ENCODE data around the gene THSD1. TPM values are rescaled to one million over a fixed set of nuclear protein-coding genes. Genes with fewer than 3 reads are reported as not detected.
"Not testable (repeated sequence)": the region's sequence is repeated elsewhere in the genome, so short reads cannot be mapped to it uniquely, and the experiment has no call there.

Gene THSD1
- total RNA-seq, 1 experiment from 2014 or later, result 0.11 TPM

DNA sequence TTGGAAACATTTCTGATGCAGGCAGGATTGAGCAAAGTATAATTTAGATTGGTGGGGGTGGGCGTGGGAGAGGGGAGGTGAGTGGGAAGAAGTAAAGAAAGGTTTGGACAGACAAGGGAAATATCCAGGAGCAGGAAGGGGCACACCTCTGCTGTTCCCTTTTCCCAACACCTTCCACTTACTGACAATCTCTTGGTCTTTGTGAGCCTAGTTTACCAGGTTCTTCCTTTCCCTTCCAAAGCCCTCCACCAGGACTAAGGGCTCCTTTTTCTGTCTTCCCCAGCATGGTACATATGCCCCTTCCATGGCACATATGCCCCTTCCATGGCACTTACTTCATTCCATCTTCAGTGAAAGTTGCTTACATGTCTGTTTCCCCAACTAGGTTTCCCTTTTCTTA is 6.2 kb upstream of the THSD1 start:
- no peaks in the 10 kb centered on the region for H3K9me3 ChIP-seq
- Mint-ChIP-seq H3K36me3 (ENCODE audit: insufficient read depth, unreplicated experiment) (peaks cover 7% of the 10 kb centered on the region), H3K27ac (ENCODE audit: unreplicated experiment) (no peak overlapping the region), H3K27me3 (ENCODE audit: insufficient read depth, unreplicated experiment) (no peaks in the 10 kb centered on the region), H3K4me3 (ENCODE audit: unreplicated experiment) (no peak overlapping the region), H3K4me1 (ENCODE audit: low read depth, unreplicated experiment) (no peaks in the 10 kb centered on the region), H3K9me3 (ENCODE audit: unreplicated experiment) (no peaks in the 10 kb centered on the region)
- H3K36me3 ChIP-seq (ENCODE audit: control insufficient read depth, insufficient read depth, low read length), result peaks cover 4% of the 10 kb centered on the region; the same call in 1 of the 2 replicates
- no peak overlapping the region for H3K4me3 ChIP-seq (ENCODE audit: low read depth, low read length)
- DNase-seq, result no peak
- CTCF ChIA-PET, result no interaction called here
- intact Hi-C loops (cut with micrococcal nuclease; ENCODE audit: unreplicated experiment), result no loop called here
- H3K4me1 ChIP-seq, result no peaks in the 10 kb centered on the region
- POLR2A ChIA-PET, result no interaction called here
- no peaks in the 10 kb centered on the region for H3K27me3 ChIP-seq (replicated peaks; ENCODE audit: control insufficient read depth, insufficient read depth, low read length)
- TF ChIP-seq, protein P1, sequence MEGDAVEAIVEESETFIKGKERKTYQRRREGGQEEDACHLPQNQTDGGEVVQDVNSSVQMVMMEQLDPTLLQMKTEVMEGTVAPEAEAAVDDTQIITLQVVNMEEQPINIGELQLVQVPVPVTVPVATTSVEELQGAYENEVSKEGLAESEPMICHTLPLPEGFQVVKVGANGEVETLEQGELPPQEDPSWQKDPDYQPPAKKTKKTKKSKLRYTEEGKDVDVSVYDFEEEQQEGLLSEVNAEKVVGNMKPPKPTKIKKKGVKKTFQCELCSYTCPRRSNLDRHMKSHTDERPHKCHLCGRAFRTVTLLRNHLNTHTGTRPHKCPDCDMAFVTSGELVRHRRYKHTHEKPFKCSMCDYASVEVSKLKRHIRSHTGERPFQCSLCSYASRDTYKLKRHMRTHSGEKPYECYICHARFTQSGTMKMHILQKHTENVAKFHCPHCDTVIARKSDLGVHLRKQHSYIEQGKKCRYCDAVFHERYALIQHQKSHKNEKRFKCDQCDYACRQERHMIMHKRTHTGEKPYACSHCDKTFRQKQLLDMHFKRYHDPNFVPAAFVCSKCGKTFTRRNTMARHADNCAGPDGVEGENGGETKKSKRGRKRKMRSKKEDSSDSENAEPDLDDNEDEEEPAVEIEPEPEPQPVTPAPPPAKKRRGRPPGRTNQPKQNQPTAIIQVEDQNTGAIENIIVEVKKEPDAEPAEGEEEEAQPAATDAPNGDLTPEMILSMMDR (IDR thresholded peaks at IDR 0.05; ENCODE audit: insufficient read depth in 1 of 2, low read depth in 1 of 2, low read length in 1 of 2, severe bottlenecking in 1 of 2, unreplicated experiment in 1 of 2), result no peak
- no TSS peak for BruUV-seq (replicated peaks)

DNA sequence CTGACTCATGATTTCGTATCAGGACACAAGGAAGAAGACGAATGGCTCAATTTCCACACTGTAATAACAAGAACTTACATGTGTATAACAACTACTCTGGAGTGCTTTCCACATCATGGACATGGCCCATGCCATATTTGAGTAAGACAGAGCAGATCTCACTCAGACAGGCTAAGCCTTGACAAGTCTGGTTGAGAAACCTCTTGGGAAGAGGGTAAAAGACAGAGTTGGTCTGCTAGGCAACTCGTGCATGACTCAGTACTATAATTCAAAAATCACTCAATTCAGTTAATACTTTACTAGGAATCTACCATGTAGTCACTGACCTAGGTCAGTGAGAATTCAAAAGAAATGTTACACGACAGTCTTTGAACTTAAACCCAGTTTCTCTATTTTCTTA is 5.7 kb upstream of the THSD1 start:
- Mint-ChIP-seq H3K9me3 (ENCODE audit: unreplicated experiment) (no peaks in the 10 kb centered on the region), H3K36me3 (ENCODE audit: insufficient read depth, unreplicated experiment) (peaks cover 7% of the 10 kb centered on the region), H3K27ac (ENCODE audit: unreplicated experiment) (no peak overlapping the region), H3K27me3 (ENCODE audit: insufficient read depth, unreplicated experiment) (no peaks in the 10 kb centered on the region), H3K4me3 (ENCODE audit: unreplicated experiment) (no peak overlapping the region), H3K4me1 (ENCODE audit: low read depth, unreplicated experiment) (no peaks in the 10 kb centered on the region)
- Histone ChIP-seq H3K4me1 (no peaks in the 10 kb centered on the region), H3K36me3 (ENCODE audit: control insufficient read depth, insufficient read depth, low read length) (peaks cover 4% of the 10 kb centered on the region; the same call in 1 of the 2 replicates), H3K9me3 (no peaks in the 10 kb centered on the region), H3K27me3 (replicated peaks; ENCODE audit: control insufficient read depth, insufficient read depth, low read length) (no peaks in the 10 kb centered on the region), H3K4me3 (ENCODE audit: low read depth, low read length) (no peak overlapping the region)
- ChIA-PET CTCF (no interaction called here), POLR2A (no interaction called here)
- intact Hi-C loops (cut with micrococcal nuclease; ENCODE audit: unreplicated experiment), result no loop called here
- TF ChIP-seq, protein P1 (IDR thresholded peaks at IDR 0.05; ENCODE audit: insufficient read depth in 1 of 2, low read depth in 1 of 2, low read length in 1 of 2, severe bottlenecking in 1 of 2, unreplicated experiment in 1 of 2), result no peak
- DNase-seq, result no peak
- BruUV-seq (replicated peaks), result no TSS peak

DNA sequence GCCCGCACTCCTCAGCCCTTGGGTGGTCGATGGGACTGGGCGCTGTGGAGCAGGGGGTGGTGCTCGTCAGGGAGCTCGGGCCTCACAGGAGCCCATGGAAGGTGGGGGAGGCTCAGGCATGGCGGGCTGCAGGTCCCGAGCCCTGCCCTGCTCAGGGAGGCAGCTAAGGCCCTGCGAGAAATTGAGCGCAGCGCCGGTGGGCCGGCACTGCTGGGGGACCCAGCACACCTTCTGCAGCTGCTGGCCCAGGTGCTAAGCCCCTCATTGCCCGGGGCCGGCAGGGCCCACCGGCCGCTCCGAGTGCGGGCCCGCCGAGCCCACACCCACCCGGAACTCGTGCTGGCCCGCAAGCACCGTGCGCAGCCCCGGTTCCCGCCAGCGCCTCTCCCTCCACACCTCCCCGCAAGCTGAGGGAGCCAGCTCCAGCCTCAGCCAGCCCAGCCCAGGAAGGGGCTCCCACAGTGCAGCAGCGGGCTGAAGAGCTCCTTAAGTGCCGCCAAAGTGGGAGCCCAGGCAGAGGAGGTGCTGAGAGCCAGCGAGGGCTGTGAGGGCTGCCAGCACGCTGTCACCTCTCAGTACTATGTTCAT is 2.2 kb upstream of the THSD1 start:
- intact Hi-C loops (cut with micrococcal nuclease; ENCODE audit: unreplicated experiment); H3K4me1 Mint-ChIP-seq (ENCODE audit: low read depth, unreplicated experiment); H3K4me3 Mint-ChIP-seq (ENCODE audit: unreplicated experiment); H3K4me3 ChIP-seq (ENCODE audit: low read depth, low read length); H3K4me1 ChIP-seq; H3K27me3 ChIP-seq (replicated peaks; ENCODE audit: control insufficient read depth, insufficient read depth, low read length); BruUV-seq (replicated peaks); POLR2A ChIA-PET; DNase-seq; H3K27ac Mint-ChIP-seq (ENCODE audit: unreplicated experiment); CTCF ChIA-PET; H3K9me3 ChIP-seq; H3K9me3 Mint-ChIP-seq (ENCODE audit: unreplicated experiment); H3K36me3 ChIP-seq (ENCODE audit: control insufficient read depth, insufficient read depth, low read length); H3K36me3 Mint-ChIP-seq (ENCODE audit: insufficient read depth, unreplicated experiment): not testable (repeated sequence)
- peaks cover 10% of the 10 kb centered on the region for H3K27me3 Mint-ChIP-seq (ENCODE audit: insufficient read depth, unreplicated experiment)

DNA sequence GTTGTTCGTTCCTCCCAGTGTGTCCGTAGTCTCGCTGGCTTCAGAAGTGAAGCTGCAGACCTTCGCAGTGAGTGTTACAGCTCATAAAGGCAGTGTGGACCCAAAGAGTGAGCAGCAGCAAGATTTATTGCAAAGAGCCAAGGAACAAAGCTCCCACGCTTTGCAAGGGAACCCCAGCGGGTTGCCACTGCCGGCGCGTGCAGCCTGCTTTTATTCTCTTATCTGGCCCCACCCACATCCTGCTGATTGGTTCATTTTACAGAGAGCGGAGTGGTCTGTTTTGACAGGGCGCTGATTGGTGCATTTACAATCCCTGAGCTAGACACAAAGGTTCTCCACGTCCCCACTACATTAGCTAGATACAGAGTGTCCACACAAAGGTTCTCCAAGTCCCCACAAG is 1.5 kb upstream of the THSD1 start:
- BruUV-seq (replicated peaks), result not testable (repeated sequence)

More for the DNA sequence above, 1.5 kb upstream of the THSD1 start:
- H3K27me3 Mint-ChIP-seq (ENCODE audit: insufficient read depth, unreplicated experiment), result peaks cover 15% of the 10 kb centered on the region
- H3K4me3 ChIP-seq (ENCODE audit: low read depth, low read length); H3K4me1 Mint-ChIP-seq (ENCODE audit: low read depth, unreplicated experiment); H3K9me3 ChIP-seq; H3K27ac Mint-ChIP-seq (ENCODE audit: unreplicated experiment); CTCF ChIA-PET; intact Hi-C loops (cut with micrococcal nuclease; ENCODE audit: unreplicated experiment); H3K36me3 Mint-ChIP-seq (ENCODE audit: insufficient read depth, unreplicated experiment); DNase-seq; POLR2A ChIA-PET; H3K4me1 ChIP-seq; H3K9me3 Mint-ChIP-seq (ENCODE audit: unreplicated experiment); H3K27me3 ChIP-seq (replicated peaks; ENCODE audit: control insufficient read depth, insufficient read depth, low read length); H3K4me3 Mint-ChIP-seq (ENCODE audit: unreplicated experiment); H3K36me3 ChIP-seq (ENCODE audit: control insufficient read depth, insufficient read depth, low read length): not testable (repeated sequence)
